Transverse colon (tissue), 4 donors: ENCODE measurements around the gene B3GALT4.

ENCODE experiments used
- CTCF ChIP-seq, 5 experiments: fragments of 200-600 bp in 3 of 5; fragments of 450-650 bp in 2 of 5; sonication (generic) in 3 of 5; IDR thresholded peaks; 1 replicate in 2 of 5; 2 replicates in 3 of 5; pipeline ENCODE4 v1.5.1; 2016 to 2017; ENCODE audit warnings: antibody characterized with exemption in 5 of 5, inconsistent platforms in 3 of 5, mild to moderate bottlenecking in 2 of 5, moderate library complexity in 1 of 5
- EP300 ChIP-seq: sonication (generic); formaldehyde crosslinking; IDR thresholded peaks from one replicate; pipeline ENCODE4 v1.6.1; 2017; ENCODE audit warnings: antibody characterized with exemption, low read depth
- POLR2A ChIP-seq: fragments of 450-650 bp; IDR thresholded peaks from one replicate; pipeline ENCODE4 v1.6.1; 2016; ENCODE audit warnings: antibody characterized with exemption, mild to moderate bottlenecking, moderate library complexity
- POLR2AphosphoS5 ChIP-seq, 3 donors: sonication (generic); formaldehyde crosslinking; IDR thresholded peaks; one replicate each; pipeline ENCODE4 v1.6.1; 2016; ENCODE audit warnings: antibody characterized with exemption in 3 of 3

DNA sequence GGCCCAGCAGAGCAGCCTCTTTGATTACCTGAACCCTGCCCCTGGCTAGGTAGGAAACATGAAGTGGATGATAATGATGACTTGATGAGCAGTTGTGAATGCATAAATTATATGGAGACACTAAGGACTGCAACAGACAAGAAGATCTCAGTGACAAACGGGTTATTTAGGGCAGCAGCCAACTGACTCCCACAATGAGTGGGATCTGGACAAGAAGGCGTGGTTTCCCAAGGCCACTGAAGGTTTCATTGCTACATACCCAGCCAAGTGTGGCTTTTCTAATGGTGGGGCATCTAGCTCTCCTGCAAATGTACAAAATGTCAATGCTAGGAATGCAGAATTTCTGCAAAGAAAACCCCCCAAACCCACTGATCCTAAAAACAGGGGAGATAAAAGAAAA, 39.2 kb upstream of the B3GALT4 start:
- TF ChIP-seq POLR2A (no peak), POLR2AphosphoS5 (IDR thresholded peaks at IDR 0.05) (no peak), CTCF (IDR thresholded peaks at IDR 0.05) (no peak), EP300 (no peak)
